GM12874 (cell line): ENCODE results near the gene SHOX.

Source experiments
- TF ChIP-seq, protein P1 (sequence below): IDR thresholded peaks from 2 replicates; pipeline ENCODE4 v1.5.1; 2011; ENCODE audit warnings: low read depth, mild to moderate bottlenecking, control low read depth, low read length, moderate library complexity; ENCODE audit not compliant: insufficient read depth

The SHOX gene

DNA sequence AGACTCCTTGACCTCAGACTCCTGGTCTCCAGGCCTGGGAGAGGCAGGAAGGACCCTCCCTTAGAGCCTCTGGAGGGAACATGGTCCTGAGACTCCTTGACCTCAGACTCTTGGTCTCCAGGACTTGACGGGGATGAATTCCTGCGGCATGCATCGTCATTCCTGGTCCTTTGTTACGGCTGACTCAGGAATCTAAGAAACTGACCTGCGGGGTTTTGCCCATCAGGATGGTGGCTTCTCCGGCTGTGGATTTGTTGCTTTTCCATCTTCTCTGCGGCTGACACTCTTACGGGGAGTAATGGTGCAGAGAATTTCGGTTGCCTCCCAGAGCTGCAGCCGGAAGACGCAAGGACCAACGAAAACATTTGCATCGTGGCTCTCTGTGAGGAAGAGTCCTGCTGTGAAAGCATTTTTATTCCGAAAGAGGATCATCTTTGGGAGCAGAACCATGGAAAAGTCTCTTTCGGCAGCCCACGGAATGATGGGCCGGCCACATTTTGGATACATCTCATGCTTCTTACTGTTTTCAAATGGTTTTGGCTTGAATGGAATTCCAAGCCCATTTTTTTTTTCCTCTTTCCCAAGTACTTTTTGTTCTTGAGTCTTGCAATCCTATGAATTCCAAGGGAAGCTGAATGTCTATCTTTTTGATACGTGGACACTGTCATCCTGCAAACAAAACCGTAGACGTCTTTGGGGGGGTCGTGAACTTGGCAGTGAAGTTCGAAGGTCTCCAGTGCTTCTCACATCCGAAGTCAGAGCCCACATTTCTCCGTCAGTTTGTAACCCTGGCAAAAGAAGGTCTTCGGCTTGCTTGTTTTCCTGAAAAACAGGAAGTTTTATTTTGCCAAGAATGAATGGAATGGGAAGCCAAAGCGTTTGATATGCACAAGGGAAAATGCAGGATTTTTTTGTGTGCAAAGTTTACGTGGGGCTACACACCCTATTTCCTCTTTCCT is 36.5 kb downstream of the SHOX start:
- TF ChIP-seq, protein P1, sequence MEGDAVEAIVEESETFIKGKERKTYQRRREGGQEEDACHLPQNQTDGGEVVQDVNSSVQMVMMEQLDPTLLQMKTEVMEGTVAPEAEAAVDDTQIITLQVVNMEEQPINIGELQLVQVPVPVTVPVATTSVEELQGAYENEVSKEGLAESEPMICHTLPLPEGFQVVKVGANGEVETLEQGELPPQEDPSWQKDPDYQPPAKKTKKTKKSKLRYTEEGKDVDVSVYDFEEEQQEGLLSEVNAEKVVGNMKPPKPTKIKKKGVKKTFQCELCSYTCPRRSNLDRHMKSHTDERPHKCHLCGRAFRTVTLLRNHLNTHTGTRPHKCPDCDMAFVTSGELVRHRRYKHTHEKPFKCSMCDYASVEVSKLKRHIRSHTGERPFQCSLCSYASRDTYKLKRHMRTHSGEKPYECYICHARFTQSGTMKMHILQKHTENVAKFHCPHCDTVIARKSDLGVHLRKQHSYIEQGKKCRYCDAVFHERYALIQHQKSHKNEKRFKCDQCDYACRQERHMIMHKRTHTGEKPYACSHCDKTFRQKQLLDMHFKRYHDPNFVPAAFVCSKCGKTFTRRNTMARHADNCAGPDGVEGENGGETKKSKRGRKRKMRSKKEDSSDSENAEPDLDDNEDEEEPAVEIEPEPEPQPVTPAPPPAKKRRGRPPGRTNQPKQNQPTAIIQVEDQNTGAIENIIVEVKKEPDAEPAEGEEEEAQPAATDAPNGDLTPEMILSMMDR, result no peak

DNA sequence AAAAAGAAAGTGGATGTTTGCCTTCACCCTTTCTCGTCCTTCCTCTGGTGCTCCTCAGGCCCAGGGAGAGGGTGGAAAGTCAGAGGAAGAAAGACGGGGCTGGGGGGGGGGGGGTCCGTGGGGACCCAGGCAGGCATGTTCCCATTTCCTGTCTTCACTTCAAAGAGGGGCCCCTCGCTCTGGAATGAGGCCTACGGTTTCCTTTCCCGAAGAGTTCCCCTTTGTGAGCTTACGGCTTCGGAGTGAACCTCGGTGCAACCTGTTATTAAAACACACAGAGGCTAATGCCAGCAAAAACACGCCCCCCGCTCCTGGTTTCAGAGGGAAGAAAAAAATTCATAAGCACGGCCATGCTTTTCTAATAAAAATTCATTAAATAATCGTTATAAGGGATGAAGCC is 40.1 kb downstream of the SHOX start:
- TF ChIP-seq, protein P1, result no peak

DNA sequence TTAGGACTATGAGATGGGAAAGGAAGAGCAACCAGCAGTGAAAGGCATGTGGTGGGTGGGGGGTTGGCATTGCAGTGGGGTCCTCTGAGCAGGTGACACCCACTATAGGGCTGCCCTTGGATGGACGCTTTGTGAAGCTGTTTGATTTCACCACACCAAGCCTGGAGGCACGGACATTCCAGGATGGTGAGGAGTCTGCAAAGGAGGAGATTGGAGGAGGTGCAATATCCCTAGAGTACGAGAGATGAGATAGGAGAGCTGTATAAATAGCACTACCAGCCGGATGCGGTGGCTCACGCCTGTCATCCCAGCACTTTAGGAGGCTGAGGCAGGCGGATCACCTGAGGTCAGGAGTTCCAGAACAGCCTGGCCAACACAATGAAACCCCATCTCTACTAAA is 42.3 kb downstream of the SHOX start:
- TF ChIP-seq, protein P1, result no peak

DNA sequence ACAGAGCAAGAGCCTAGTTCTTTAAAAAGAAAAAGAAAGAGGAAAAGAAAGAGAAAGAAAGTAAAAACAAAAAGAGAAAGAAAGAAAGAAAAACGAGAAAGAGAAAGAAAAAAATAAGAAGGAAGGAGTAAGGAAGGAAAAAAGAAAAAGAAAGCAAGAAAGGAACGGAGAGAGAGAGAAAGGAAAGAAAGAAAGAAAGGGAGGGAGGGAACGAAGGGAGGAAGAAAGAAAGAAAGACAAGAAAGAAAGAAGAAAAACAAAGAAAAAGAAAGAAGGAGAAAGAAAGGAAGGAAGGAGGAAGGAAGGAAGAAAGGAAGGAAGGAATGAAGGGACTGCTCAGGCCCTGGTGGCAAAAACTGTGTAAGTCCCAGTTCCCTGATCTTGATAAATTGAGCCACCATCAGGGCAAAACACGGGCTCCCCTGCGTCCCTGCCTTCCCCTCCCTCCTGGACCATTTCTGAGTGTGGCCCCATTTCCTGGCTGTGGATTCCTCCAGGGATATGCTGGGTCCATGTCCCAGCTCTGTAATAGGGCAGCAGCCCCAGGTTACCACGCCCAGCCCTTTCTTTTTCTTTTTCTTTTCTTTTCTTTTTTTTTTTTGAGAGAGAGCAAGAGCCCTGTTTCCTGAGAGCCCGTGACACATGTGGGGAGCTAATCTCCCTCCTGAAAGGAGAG is 44.8 kb downstream of the SHOX start:
- TF ChIP-seq, protein P1, result no peak

DNA sequence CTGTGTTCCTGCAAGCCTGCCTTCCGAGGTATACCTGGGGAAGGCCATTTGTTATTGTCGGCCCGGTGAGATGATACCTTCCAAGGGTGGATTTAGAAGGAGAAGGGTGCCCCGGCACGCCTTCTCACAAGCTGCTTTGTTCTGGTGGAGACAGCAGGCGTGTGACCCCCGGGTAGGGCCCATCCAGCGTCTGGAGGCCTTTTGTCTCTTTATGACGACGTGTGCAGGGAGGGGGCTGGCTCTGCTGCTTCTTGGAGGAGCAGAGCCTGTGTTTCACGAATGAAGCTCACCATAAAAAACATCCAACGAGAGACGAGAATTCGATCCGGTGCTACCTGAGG is 45.3 kb downstream of the SHOX start:
- TF ChIP-seq, protein P1, result no peak

DNA sequence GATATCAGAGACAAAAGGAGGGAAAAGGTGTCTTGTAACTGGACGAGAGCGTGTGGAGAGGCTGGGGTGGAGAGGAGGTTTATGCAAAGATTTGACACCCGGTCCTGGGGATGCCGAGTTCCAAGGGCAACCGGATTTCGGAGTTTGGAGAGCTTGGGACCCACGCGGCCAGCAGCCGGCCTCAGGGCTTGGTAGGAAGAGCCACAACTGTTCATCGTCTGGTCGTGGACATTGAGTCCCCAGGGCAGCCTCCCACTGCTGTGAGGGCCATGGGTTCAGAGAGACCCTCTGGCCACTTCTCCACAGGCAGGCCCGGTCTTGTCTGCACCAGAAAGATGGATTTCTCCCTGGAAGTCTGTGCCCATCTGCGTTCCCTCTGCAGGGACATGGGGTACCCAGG is 46.8 kb downstream of the SHOX start:
- TF ChIP-seq, protein P1, result no peak

DNA sequence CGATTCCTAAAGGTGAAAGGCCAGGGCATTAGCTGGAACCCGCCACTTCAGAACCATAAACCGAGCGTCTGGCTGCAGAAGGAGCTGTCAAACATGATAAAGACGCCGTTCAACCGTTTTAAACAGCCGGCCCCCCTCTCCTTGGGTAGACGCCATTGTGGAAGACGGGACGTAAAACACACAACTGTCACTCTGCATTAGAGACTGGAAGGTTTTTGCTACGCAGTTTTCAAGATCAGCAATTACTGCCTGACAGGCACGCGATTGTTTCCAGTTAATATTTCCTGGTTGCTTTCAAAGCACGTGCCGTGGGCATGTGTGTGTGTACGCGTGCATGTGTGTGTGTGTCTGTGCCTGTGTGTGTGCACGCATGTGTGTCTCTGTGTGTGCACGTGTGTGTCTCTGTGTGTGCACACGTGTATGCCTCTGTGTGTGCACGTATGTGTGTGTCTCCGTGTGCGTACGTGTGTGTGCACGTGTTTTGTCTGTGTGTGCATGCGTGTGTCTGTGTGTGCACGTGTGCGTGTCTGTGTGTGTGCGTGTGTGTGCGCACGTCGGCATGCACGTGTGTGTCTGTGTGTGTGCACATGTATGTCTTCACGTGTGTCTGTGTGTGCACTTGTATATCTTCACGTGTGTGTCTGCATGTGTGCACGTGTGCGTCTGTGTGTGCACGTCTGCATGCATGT is 48.8 kb downstream of the SHOX start:
- TF ChIP-seq, protein P1, result no peak
